D721Med (cell line): ENCODE results near the gene PSMC1.

Source experiments
- DNase-seq: peaks from one replicate; pipeline ENCODE4 v3.0.0; 2011; ENCODE audit warnings: low spot score; ENCODE audit not compliant: insufficient read length
- FAIRE-seq: peaks from 2 replicates; lab custom pipeline; 2011; peaks lifted over from hg19 to GRCh38; lab: Jason Lieb, UNC
- CTCF ChIP-seq: IDR thresholded peaks from 2 replicates; pipeline ENCODE4 v1.5.1; 2012; ENCODE audit warnings: mild to moderate bottlenecking, control low read depth; ENCODE audit not compliant: insufficient read depth; ENCODE audit errors: missing control alignments

The PSMC1 gene

GRCh38 chr14:90287791-90288190 is 31.4 kb downstream of the PSMC1 start:
- DNase-seq: no peak
- FAIRE-seq: no peak
- TF ChIP-seq CTCF: no peak

GRCh38 chr14:90288651-90289355 is 32.5 kb downstream of the PSMC1 start:
- DNase-seq (no peak), FAIRE-seq (no peak)
- TF ChIP-seq CTCF: no peak

- no peak for TF ChIP-seq CTCF
- no peak for DNase-seq
- no peak for FAIRE-seq
Measured at GRCh38 chr14:90290337-90291011, 34.1 kb downstream of the PSMC1 start.

GRCh38 chr14:90291699-90292098 is 35.3 kb downstream of the PSMC1 start:
- FAIRE-seq: no peak
- DNase-seq: no peak
- no peak for TF ChIP-seq CTCF

- DNase-seq (no peak), FAIRE-seq (no peak)
- TF ChIP-seq CTCF: no peak
Measured at GRCh38 chr14:90293766-90294730, 37.7 kb downstream of the PSMC1 start.

- TF ChIP-seq CTCF: no peak
- no peak for FAIRE-seq
- no peak for DNase-seq
Measured at GRCh38 chr14:90294872-90295271, 38.5 kb downstream of the PSMC1 start.
